ENCODE data around the gene IGF1.

Gene IGF1

GRCh38 chr12:102426599-102427542 is 53.5 kb downstream of the IGF1 start:
- DNase-seq (ENCODE audit: low read depth in 2 of 2), result no peak

- DNase-seq (ENCODE audit: low read depth in 2 of 2), result no peak
These were observed 55.0 kb downstream of the IGF1 start for GRCh38 chr12:102425109-102426039.

GRCh38 chr12:102423462-102423861 is 56.9 kb downstream of the IGF1 start:
- no peak for DNase-seq (ENCODE audit: low read depth in 2 of 2)

- DNase-seq (ENCODE audit: low read depth in 2 of 2), result no peak
These were observed 58.4 kb downstream of the IGF1 start for GRCh38 chr12:102421802-102422583.

GRCh38 chr12:102419094-102419764 is 61.1 kb downstream of the IGF1 start:
- no peak for DNase-seq (ENCODE audit: low read depth in 2 of 2)

GRCh38 chr12:102417055-102417454 is 63.3 kb downstream of the IGF1 start:
- DNase-seq (ENCODE audit: low read depth in 2 of 2), result no peak

- no peak for DNase-seq (ENCODE audit: low read depth in 2 of 2)
These were observed 64.8 kb downstream of the IGF1 start for GRCh38 chr12:102415515-102415914.

GRCh38 chr12:102413396-102413795 is 67.0 kb downstream of the IGF1 start:
- DNase-seq (ENCODE audit: low read depth in 2 of 2), result no peak

- no peak for DNase-seq (ENCODE audit: low read depth in 2 of 2)
These were observed 69.9 kb downstream of the IGF1 start for GRCh38 chr12:102410511-102410910.

GRCh38 chr12:102408487-102409297 is 71.7 kb downstream of the IGF1 start:
- no peak for DNase-seq (ENCODE audit: low read depth in 2 of 2)

GRCh38 chr12:102407776-102408486 is 72.4 kb downstream of the IGF1 start:
- no peak for DNase-seq (ENCODE audit: low read depth in 2 of 2)

GRCh38 chr12:102406033-102406584 is 74.3 kb downstream of the IGF1 start:
- DNase-seq (ENCODE audit: low read depth in 2 of 2), result no peak

GRCh38 chr12:102401087-102401486 is 79.3 kb downstream of the IGF1 start:
- no peak for DNase-seq (ENCODE audit: low read depth in 2 of 2)

GRCh38 chr12:102399653-102400052 is 80.7 kb downstream of the IGF1 start:
- DNase-seq (ENCODE audit: low read depth in 2 of 2), result no peak

GRCh38 chr12:102396276-102396675 is 84.1 kb downstream of the IGF1 start:
- DNase-seq (ENCODE audit: low read depth in 2 of 2), result no peak

GRCh38 chr12:102394200-102394599 is 86.2 kb downstream of the IGF1 start:
- no peak for DNase-seq (ENCODE audit: low read depth in 2 of 2)

GRCh38 chr12:102390068-102390467 is 90.3 kb downstream of the IGF1 start:
- no peak for DNase-seq (ENCODE audit: low read depth in 2 of 2)

GRCh38 chr12:102388469-102388868 is 91.9 kb downstream of the IGF1 start:
- no peak for DNase-seq (ENCODE audit: low read depth in 2 of 2)

GRCh38 chr12:102385343-102385742 is 95.0 kb downstream of the IGF1 start:
- no peak for DNase-seq (ENCODE audit: low read depth in 2 of 2)
